HepG2 (cell line): Measurements from ENCODE around the gene SGTB. TPM values are rescaled to one million over a fixed set of nuclear protein-coding genes. Genes with fewer than 3 reads are reported as not detected.

Experiments used
- ATAC-seq: fragments of 200-7000 bp; cut with Tn5 transposase; 3 replicates; pipeline ENCODE4 v1.9.1; 2020; ENCODE audit warnings: mild to moderate bottlenecking, moderate library complexity
- BruUV-seq: library from RNA; stranded (reverse); fragments of 400-500 nt; replicated peaks from 2 replicates; lab custom pipeline; 2021; lab: Mats Ljungman, UMichigan
- CTCF ChIA-PET: fragments of 300-600 bp; formaldehyde crosslinking; extraction: SDS; loops from one replicate; lab custom pipeline; 2021; ENCODE audit warnings: low total read pairs, inconsistent platforms, low intra/inter-chr PET ratio; lab: Yijun Ruan, JAX
- POLR2A ChIA-PET: fragments of 350-600 bp; sonication (Branson Sonifier 250); formaldehyde crosslinking; loops from one replicate; lab custom pipeline; 2020; ENCODE audit warnings: antibody characterized with exemption, inconsistent platforms; lab: Yijun Ruan, JAX
- DNase-seq: peaks from one replicate; pipeline ENCODE4 v3.0.0-alpha.2; 2015; ENCODE audit warnings: low spot score
- FAIRE-seq: peaks from 3 replicates; lab custom pipeline; 2011; peaks lifted over from hg19 to GRCh38; lab: Jason Lieb, UNC
- H2AFZ ChIP-seq: one replicate; pipeline ENCODE4 v1.6.1; 2011; ENCODE audit warnings: low read length, inconsistent platforms
- H3K27ac ChIP-seq: fragments of 300-600 bp; 3 replicates; pipeline ENCODE4 v1.8.0; 2011; ENCODE audit warnings: mixed run types, mild to moderate bottlenecking, mixed read lengths, low read length, inconsistent platforms; ENCODE audit not compliant: insufficient read depth; ENCODE audit errors: extremely low read length
- H3K27me3 ChIP-seq, 2 experiments: fragments of 200-600 bp in 1 of 2; 2 replicates in 1 of 2; 3 replicates in 1 of 2; pipeline versions ENCODE4 v1.6.0 to v1.8.0; 2011; ENCODE audit warnings: low read length in 2 of 2, mild to moderate bottlenecking in 2 of 2, moderate library complexity in 2 of 2, inconsistent platforms in 1 of 2; ENCODE audit not compliant: insufficient read depth in 2 of 2, control insufficient read depth in 1 of 2
- H3K36me3 ChIP-seq, 2 experiments: fragments of 200-600 bp in 1 of 2; replicated peaks in 1 of 2; 2 replicates in 1 of 2; 3 replicates in 1 of 2; pipeline versions ENCODE4 v1.5.1 to v1.8.0; 2011; ENCODE audit warnings: low read length in 2 of 2, inconsistent platforms in 1 of 2; ENCODE audit not compliant: insufficient read depth in 2 of 2, control insufficient read depth in 1 of 2
- H3K4me1 ChIP-seq: 2 replicates; pipeline ENCODE4 v1.5.1; 2012; ENCODE audit warnings: low read length, inconsistent platforms; ENCODE audit not compliant: insufficient read depth
- H3K4me2 ChIP-seq: 2 replicates; pipeline ENCODE4 v1.6.0; 2011; ENCODE audit warnings: low read depth, low read length, inconsistent platforms
- H3K4me3 ChIP-seq, 3 experiments: fragments of 200-600 bp in 1 of 3; sonication (generic), shearing (Covaris generic) in 1 of 3; replicated peaks in 1 of 3; 2 replicates each; pipeline ENCODE4 v1.5.1; 2011 to 2016; ENCODE audit warnings: low read length in 3 of 3, inconsistent platforms in 2 of 3, low read depth in 2 of 3, mild to moderate bottlenecking in 2 of 3, control low read depth in 1 of 3, mixed read lengths in 1 of 3; ENCODE audit not compliant: insufficient read depth in 1 of 3
- H3K79me2 ChIP-seq: one replicate; pipeline ENCODE4 v1.6.1; 2011; ENCODE audit warnings: low read length, inconsistent platforms; ENCODE audit not compliant: insufficient read depth
- H3K9ac ChIP-seq: 2 replicates; pipeline ENCODE4 v1.6.0; 2011; ENCODE audit warnings: mild to moderate bottlenecking, low read depth, low read length, inconsistent platforms; ENCODE audit not compliant: insufficient read depth
- H3K9me3 ChIP-seq: 2 replicates; pipeline ENCODE4 v1.5.1; 2012; ENCODE audit warnings: mild to moderate bottlenecking, low read length
- H4K20me1 ChIP-seq: 2 replicates; pipeline ENCODE4 v1.6.0; 2011; ENCODE audit warnings: inconsistent platforms, mild to moderate bottlenecking, low read length, moderate library complexity; ENCODE audit not compliant: insufficient read depth
- AFF4 ChIP-seq: sonication (generic); formaldehyde crosslinking; IDR thresholded peaks from 2 replicates; pipeline ENCODE4 v1.4.0; 2020; ENCODE audit warnings: missing genetic modification reagents
- CTCF ChIP-seq: sonication (generic); formaldehyde crosslinking; IDR thresholded peaks from 2 replicates; pipeline ENCODE4 v1.5.0; 2020; ENCODE audit warnings: mild to moderate bottlenecking, missing genetic modification reagents, moderate library complexity
- TEAD3 ChIP-seq: optimal IDR thresholded peaks from 2 replicates; pipeline ENCODE3; 2016; ENCODE audit warnings: borderline replicate concordance
- USF2 ChIP-seq, 2 experiments: sonication (generic) in 1 of 2; formaldehyde crosslinking in 1 of 2; IDR thresholded peaks; 2 replicates each; pipeline versions ENCODE4 v1.5.1 to v1.6.1; 2011 to 2020; ENCODE audit warnings: borderline replicate concordance in 1 of 2, low read depth in 1 of 2, low read length in 1 of 2, mild to moderate bottlenecking in 1 of 2, missing genetic modification reagents in 1 of 2, moderate library complexity in 1 of 2
- YEATS4 ChIP-seq: sonication (generic); formaldehyde crosslinking; IDR thresholded peaks from 2 replicates; pipeline ENCODE4 v1.4.0; 2020; ENCODE audit warnings: missing genetic modification reagents, borderline replicate concordance
- WGBS: methylation state at CpG from one replicate; pipeline ENCODE4 v1.1.6; 2017; ENCODE audit warnings: low lambda C conversion rate; 5-methylcytosine and 5-hydroxymethylcytosine counted together
- in situ Hi-C: cut with HindIII; loops from 2 replicates; pipeline ENCODE4 v1.10.0; 2017; ENCODE audit warnings: low pct_unique_long_range_greater_than_20kb; ENCODE audit not compliant: extremely low pct_ligation_motif_present
- intact Hi-C: fragments of 100-400 bp; cut with micrococcal nuclease; formaldehyde crosslinking; loops from one replicate; pipeline ENCODE4 v1.10.0; 2022; ENCODE audit not compliant: unreplicated experiment
- polyA plus RNA-seq, 8 experiments: library from polyadenylated mRNA; depleted of rRNA in 3 of 8; stranded (reverse) in 7 of 8; unstranded in 1 of 8; fragments of >200 nt; fragmentation: Illumina TruSeq in 4 of 8; extraction: Trizol in 4 of 8; gene quantifications; 2 replicates each; pipeline versions ENCODE4 v1.2.1 to v1.2.3, GENCODE V29; 2011 to 2016; ENCODE audit warnings: low read depth in 4 of 8, missing spikeins in 1 of 8, mixed read lengths in 1 of 8; ENCODE audit not compliant: insufficient read depth in 1 of 8
- total RNA-seq, 5 experiments: library from RNA; depleted of rRNA; stranded (reverse); fragments of >200 nt; fragmentation: Illumina TruSeq; extraction: Trizol; gene quantifications; 2 replicates each; pipeline ENCODE4 v1.2.3, GENCODE V29; 2016; ENCODE audit warnings: low read depth in 1 of 5

Gene SGTB
- total and polyA plus RNA-seq, 2 of the 13 experiments (the other 11 are each of a cell fraction or from before 2014, with no cell fraction given): 5.2 to 11.2 TPM

GRCh38 chr5:65663804-65664521 lies 57.9 kb downstream of the SGTB start:
- POLR2A ChIA-PET: no interaction called here
- Histone ChIP-seq H3K4me2 (no peak overlapping the region), H2AFZ (no peak overlapping the region), H3K4me1 (peaks cover 6% of the 10 kb centered on the region; the same call in 1 of the 2 replicates), H3K9me3 (no peaks in the 10 kb centered on the region), H3K27me3 (no peaks in the 10 kb centered on the region), H3K79me2 (no peaks in the 10 kb centered on the region)
- FAIRE-seq: peak; percentile 43
- no peak for DNase-seq
- no peak for TF ChIP-seq USF2 (IDR thresholded peaks at IDR 0.05; ENCODE audit: low read depth, low read length)
- TF ChIP-seq USF2 (CRISPR knock-in tag; IDR thresholded peaks at IDR 0.05; ENCODE audit: borderline replicate concordance): no peak
- 0 out of 2 replicates have a peak, but pooled peaks have one; percentile 14 for TF ChIP-seq CTCF (CRISPR knock-in tag)
- TF ChIP-seq AFF4 (CRISPR knock-in tag): no peak
- TF ChIP-seq TEAD3 (CRISPR knock-in tag): peak; percentile 88
- TF ChIP-seq YEATS4 (CRISPR knock-in tag): no peak
- TF ChIP-seq, all 625 proteins: peak for 2
- Histone ChIP-seq H3K9ac (no peak overlapping the region), H3K27ac (no peak overlapping the region), H3K4me3 (no peak overlapping the region), H4K20me1 (no peaks in the 10 kb centered on the region), H3K36me3 (peaks cover 0 to 9% of the 10 kb centered on the region in 2 experiments; a peak in 4 of 5 replicates)
- CTCF ChIA-PET: no interaction called here
- WGBS: 100% methylated on average over 1 of the region's 1 CpG
- no TSS peak for BruUV-seq
- in situ Hi-C loops (no loop called here), intact Hi-C loops (no loop called here)
- peak; percentile 86 for ATAC-seq
